SU-DHL-6 (cell line): Measurements from ENCODE around the gene TAT.

Experiments
- H2AFZ ChIP-seq: fragments of 200-600 bp; sonication (generic); 2 replicates; pipeline ENCODE4 v1.6.1; 2014; ENCODE audit warnings: low read depth, mild to moderate bottlenecking, moderate library complexity, mixed read lengths, antibody characterized with exemption, low read length; ENCODE audit not compliant: severe bottlenecking
- H3F3A ChIP-seq: fragments of 200-600 bp; shearing (Covaris generic); 2 replicates; pipeline ENCODE4 v1.6.0; 2016; ENCODE audit warnings: antibody characterized with exemption, mild to moderate bottlenecking; ENCODE audit not compliant: insufficient read depth
- H3K27ac ChIP-seq: fragments of 200-600 bp; sonication (generic); 2 replicates; pipeline ENCODE4 v1.5.1; 2016; ENCODE audit warnings: low read depth, mild to moderate bottlenecking, low read length, moderate library complexity, mixed read lengths
- H3K27me3 ChIP-seq: fragments of 200-600 bp; sonication (generic), shearing (Covaris generic); 2 replicates; pipeline ENCODE4 v1.6.0; 2014; ENCODE audit warnings: mild to moderate bottlenecking, low read length
- H3K36me3 ChIP-seq: fragments of 200-600 bp; sonication (generic); 2 replicates; pipeline ENCODE4 v1.6.1; 2014; ENCODE audit warnings: mild to moderate bottlenecking, low read length, mixed read lengths
- H3K4me2 ChIP-seq: fragments of 300-600, 200-600 bp; shearing (Covaris generic), sonication (generic); 2 replicates; pipeline ENCODE4 v1.6.0; 2014; ENCODE audit warnings: low read length, low read depth, mild to moderate bottlenecking; ENCODE audit not compliant: poor library complexity, severe bottlenecking
- H3K4me3 ChIP-seq: fragments of 200-600 bp; sonication (generic); 2 replicates; pipeline ENCODE4 v1.5.1; 2014; ENCODE audit warnings: antibody characterized with exemption, low read length, mild to moderate bottlenecking, mixed read lengths; ENCODE audit not compliant: insufficient read depth, poor library complexity, severe bottlenecking
- H3K79me2 ChIP-seq: fragments of 200-600 bp; sonication (generic); 2 replicates; pipeline ENCODE4 v1.6.1; 2014; ENCODE audit warnings: mild to moderate bottlenecking, low read length, moderate library complexity; ENCODE audit not compliant: insufficient read depth
- H3K9ac ChIP-seq: fragments of 200-600 bp; sonication (generic); 2 replicates; pipeline ENCODE4 v1.7.0; 2014; ENCODE audit warnings: mild to moderate bottlenecking, low read length
- H3K9me2 ChIP-seq: fragments of 200-600 bp; sonication (generic); replicated peaks from 2 replicates; pipeline ENCODE4 v1.6.1; 2014; ENCODE audit warnings: low read length; ENCODE audit not compliant: insufficient read depth
- H3K9me3 ChIP-seq: fragments of 200-600 bp; sonication (generic); 2 replicates; pipeline ENCODE4 v1.6.1; 2014; ENCODE audit warnings: low read length, mixed read lengths; ENCODE audit not compliant: insufficient read depth
- H4K20me1 ChIP-seq: fragments of 200-600 bp; sonication (generic); 2 replicates; pipeline ENCODE4 v1.6.1; 2014; ENCODE audit warnings: low read depth, mild to moderate bottlenecking, antibody characterized with exemption, low read length, moderate library complexity, mixed read lengths
- CTCF ChIP-seq: fragments of 200-600 bp; sonication (generic); IDR thresholded peaks from one replicate; pipeline ENCODE4 v1.5.1; 2017; ENCODE audit warnings: antibody characterized with exemption, mild to moderate bottlenecking, low read length, moderate library complexity; ENCODE audit not compliant: insufficient read depth, poor library complexity, severe bottlenecking
- EZH2phosphoT487 ChIP-seq: fragments of 200-600 bp; sonication (generic), shearing (Covaris generic); conservative IDR thresholded peaks from 2 replicates; pipeline ENCODE4 v1.6.1; 2018; ENCODE audit warnings: mild to moderate bottlenecking, antibody characterized with exemption, low read length, moderate library complexity, mixed read lengths

The TAT gene

GRCh38 chr16:71569621-71570020 is 7.3 kb downstream of the TAT start:
- no peaks in the 10 kb centered on the region for H3K27me3 ChIP-seq
- H3F3A ChIP-seq, result no peaks in the 10 kb centered on the region
- H3K4me3 ChIP-seq, result no peak overlapping the region
- no peaks in the 10 kb centered on the region for H3K9me2 ChIP-seq
- TF ChIP-seq CTCF, result no peak
- no peak for TF ChIP-seq EZH2phosphoT487
- no peak overlapping the region for H3K4me2 ChIP-seq
- no peaks in the 10 kb centered on the region for H3K9me3 ChIP-seq
- H3K79me2 ChIP-seq, result no peaks in the 10 kb centered on the region
- H4K20me1 ChIP-seq, result no peaks in the 10 kb centered on the region
- H2AFZ ChIP-seq, result no peak overlapping the region
- H3K36me3 ChIP-seq, result no peaks in the 10 kb centered on the region
- no peak overlapping the region for H3K27ac ChIP-seq
- H3K9ac ChIP-seq, result no peak overlapping the region

GRCh38 chr16:71568551-71568950 is 8.3 kb downstream of the TAT start:
- no peak overlapping the region for H3K9ac ChIP-seq
- H3K79me2 ChIP-seq, result no peaks in the 10 kb centered on the region
- H3K4me2 ChIP-seq, result no peak overlapping the region
- no peaks in the 10 kb centered on the region for H4K20me1 ChIP-seq
- H2AFZ ChIP-seq, result no peak overlapping the region
- H3K9me2 ChIP-seq, result no peaks in the 10 kb centered on the region
- peaks cover 9% of the 10 kb centered on the region; the same call in 1 of the 2 replicates for H3F3A ChIP-seq
- H3K36me3 ChIP-seq, result no peaks in the 10 kb centered on the region
- no peak overlapping the region for H3K27ac ChIP-seq
- no peak overlapping the region for H3K4me3 ChIP-seq
- no peaks in the 10 kb centered on the region for H3K27me3 ChIP-seq
- no peak for TF ChIP-seq EZH2phosphoT487
- no peak for TF ChIP-seq CTCF
- no peaks in the 10 kb centered on the region for H3K9me3 ChIP-seq

GRCh38 chr16:71567931-71568330 is 9.0 kb downstream of the TAT start:
- H3K9ac ChIP-seq, result no peak overlapping the region

More at GRCh38 chr16:71567931-71568330, 9.0 kb downstream of the TAT start:
- H3K27ac ChIP-seq, result no peak overlapping the region
- TF ChIP-seq CTCF (no peak), EZH2phosphoT487 (no peak)
- no peak overlapping the region for H3K4me3 ChIP-seq
- H3K4me2 ChIP-seq, result no peak overlapping the region
- no peaks in the 10 kb centered on the region for H3K79me2 ChIP-seq
- no peaks in the 10 kb centered on the region for H3K9me2 ChIP-seq
- peaks cover 11% of the 10 kb centered on the region; the same call in 1 of the 2 replicates for H3F3A ChIP-seq
- no peaks in the 10 kb centered on the region for H3K27me3 ChIP-seq
- H4K20me1 ChIP-seq, result no peaks in the 10 kb centered on the region
- H3K36me3 ChIP-seq, result no peaks in the 10 kb centered on the region
- no peaks in the 10 kb centered on the region for H3K9me3 ChIP-seq
- H2AFZ ChIP-seq, result no peak overlapping the region
